ENCODE data around the gene RTN1. TPM values are rescaled to one million over a fixed set of nuclear protein-coding genes. Genes with fewer than 3 reads are reported as not detected.

The RTN1 gene
- polyA plus RNA-seq, 1 donor from 2014 or later, result 1,138 TPM

GRCh38 chr14:59848671-59849070 lies 21.9 kb downstream of the RTN1 start:
- Histone ChIP-seq H2AFZ (ENCODE audit: low read depth, low read length) (no peak overlapping the region), H3K4me2 (ENCODE audit: low read length) (no peak overlapping the region), H3K4me3 (ENCODE audit: low read length) (no peak overlapping the region), H3F3A (ENCODE audit: insufficient read depth, low read length, poor library complexity, severe bottlenecking) (no peaks in the 10 kb centered on the region), H3K9me2 (ENCODE audit: insufficient read depth, low read length) (no peaks in the 10 kb centered on the region), H3K9ac (ENCODE audit: low read length) (no peak overlapping the region), H4K20me1 (ENCODE audit: insufficient read depth) (no peaks in the 10 kb centered on the region), H3K9me3 (ENCODE audit: low read length) (no peaks in the 10 kb centered on the region), H3K36me3 (ENCODE audit: insufficient read depth, low read length) (no peaks in the 10 kb centered on the region), H3K27ac (ENCODE audit: low read length) (no peak overlapping the region), H3K27me3 (ENCODE audit: insufficient read depth, low read depth, low read length) (no peaks in the 10 kb centered on the region), H3K79me2 (replicated peaks; ENCODE audit: insufficient read depth, low read length) (no peaks in the 10 kb centered on the region)
- TF ChIP-seq POLR2AphosphoS5 (IDR thresholded peaks at IDR 0.05), result no peak
- no peak for TF ChIP-seq CTCF (IDR thresholded peaks at IDR 0.05; ENCODE audit: poor library complexity, severe bottlenecking)
- TF ChIP-seq EZH2 (IDR thresholded peaks at IDR 0.05; ENCODE audit: borderline replicate concordance, insufficient read depth, low read length, poor library complexity, severe bottlenecking), result no peak

GRCh38 chr14:59847711-59848110 lies 22.9 kb downstream of the RTN1 start:
- Histone ChIP-seq H4K20me1 (ENCODE audit: insufficient read depth) (no peaks in the 10 kb centered on the region), H3K36me3 (ENCODE audit: insufficient read depth, low read length) (no peaks in the 10 kb centered on the region), H3K79me2 (replicated peaks; ENCODE audit: insufficient read depth, low read length) (no peaks in the 10 kb centered on the region), H3K4me3 (ENCODE audit: low read length) (no peak overlapping the region), H3K27me3 (ENCODE audit: insufficient read depth, low read depth, low read length) (no peaks in the 10 kb centered on the region), H2AFZ (ENCODE audit: low read depth, low read length) (no peak overlapping the region), H3F3A (ENCODE audit: insufficient read depth, low read length, poor library complexity, severe bottlenecking) (no peaks in the 10 kb centered on the region), H3K4me2 (ENCODE audit: low read length) (no peak overlapping the region), H3K9ac (ENCODE audit: low read length) (no peak overlapping the region), H3K9me2 (ENCODE audit: insufficient read depth, low read length) (no peaks in the 10 kb centered on the region), H3K27ac (ENCODE audit: low read length) (no peak overlapping the region), H3K9me3 (ENCODE audit: low read length) (no peaks in the 10 kb centered on the region)
- TF ChIP-seq MXI1 (conservative IDR thresholded peaks at IDR 0.05; ENCODE audit: poor library complexity, severe bottlenecking) (no peak), REST (IDR thresholded peaks at IDR 0.05; ENCODE audit: borderline replicate concordance) (no peak), EP300 (conservative IDR thresholded peaks at IDR 0.05; ENCODE audit: poor library complexity, severe bottlenecking) (no peak), EZH2 (IDR thresholded peaks at IDR 0.05; ENCODE audit: borderline replicate concordance, insufficient read depth, low read length, poor library complexity, severe bottlenecking) (no peak), RAD21 (conservative IDR thresholded peaks at IDR 0.05) (no peak), CTCF (IDR thresholded peaks at IDR 0.05; ENCODE audit: poor library complexity, severe bottlenecking) (no peak), SMC3 (conservative IDR thresholded peaks at IDR 0.05; ENCODE audit: poor library complexity) (no peak), POLR2AphosphoS5 (IDR thresholded peaks at IDR 0.05) (no peak), TAF1 (IDR thresholded peaks at IDR 0.05; ENCODE audit: low read depth) (no peak)

Measured in neural cell (in vitro differentiated cells).